Activated CD4-positive, CD25-positive, alpha-beta regulatory T cell (primary cell): Measurements from ENCODE around the gene THBS3.
"Not testable (repeated sequence)": the region's sequence is repeated elsewhere in the genome, so short reads cannot be mapped to it uniquely, and the experiment has no call there.

Experiments used
- DNase-seq, 4 experiments: peaks; one replicate each; lab custom pipeline; 2025; lab: John Stamatoyannopoulos, UW

Gene THBS3

DNA sequence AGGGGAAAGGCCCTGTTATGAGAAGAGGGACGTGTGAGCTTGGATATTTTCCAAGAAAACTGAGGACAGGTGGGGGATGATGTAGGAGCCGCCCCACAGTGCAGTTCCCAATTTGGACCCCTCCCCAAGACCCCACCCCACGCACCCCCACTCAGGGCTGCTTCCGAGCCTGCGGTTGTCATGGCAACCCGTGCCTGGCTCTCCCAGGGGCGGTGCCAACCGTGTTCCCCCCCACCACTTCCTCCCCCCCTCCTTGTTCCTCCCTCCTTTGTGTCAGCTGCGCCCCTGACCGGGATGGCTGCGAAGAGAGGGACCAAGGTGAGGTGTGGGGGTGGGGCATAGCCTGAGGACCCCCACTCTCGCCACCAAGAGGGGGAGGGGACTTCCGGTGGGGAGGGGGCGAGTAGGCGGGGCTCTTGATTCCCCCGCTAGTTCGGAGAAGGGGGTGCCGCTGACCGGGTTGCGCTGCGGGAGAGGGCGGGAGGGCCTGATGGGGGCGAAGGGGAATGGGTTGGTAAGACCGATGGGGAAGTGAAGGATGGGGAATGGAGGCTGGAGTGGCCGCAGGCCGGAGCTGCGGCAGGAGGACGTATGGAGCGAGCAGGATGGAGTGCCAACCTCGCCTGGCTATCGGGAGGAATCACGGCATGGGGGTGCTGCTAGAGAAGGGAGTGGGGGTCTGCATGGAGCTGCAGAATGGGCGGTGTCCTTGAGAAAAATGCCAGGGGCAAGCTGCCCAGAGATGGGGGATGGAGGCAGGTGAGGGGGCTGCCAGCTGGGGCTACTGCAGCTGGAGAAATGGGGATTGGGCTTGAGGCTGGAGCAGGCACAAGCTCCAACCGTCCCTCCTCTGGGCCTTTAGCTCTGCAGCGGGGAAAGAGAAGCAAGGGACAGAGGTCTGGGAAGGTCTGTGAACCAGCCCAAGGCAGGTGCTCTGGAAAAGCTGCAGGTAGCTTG lies 33.1 kb downstream of the THBS3 start:
- DNase-seq: peak in 3 of 4 experiments; percentile 26 to 39 (median 33)

- peak in 2 of 4 experiments; percentile 29 to 56 for DNase-seq
Observed at GRCh38 chr1:155173478-155174323, 34.0 kb downstream of the THBS3 start, which contains the start of gene TRIM46. Gene TRIM46 (plus strand): TSS chr1:155173849. CDS start chr1:155173967, 118 bp downstream.

- DNase-seq: peak; percentile 83 to 90 (median 86)
Observed at GRCh38 chr1:155172732-155173477, 34.8 kb downstream of the THBS3 start, which contains the start of gene KRTCAP2. Gene KRTCAP2 (minus strand): TSS chr1:155173304. CDS start chr1:155173224, 80 bp downstream.

DNA sequence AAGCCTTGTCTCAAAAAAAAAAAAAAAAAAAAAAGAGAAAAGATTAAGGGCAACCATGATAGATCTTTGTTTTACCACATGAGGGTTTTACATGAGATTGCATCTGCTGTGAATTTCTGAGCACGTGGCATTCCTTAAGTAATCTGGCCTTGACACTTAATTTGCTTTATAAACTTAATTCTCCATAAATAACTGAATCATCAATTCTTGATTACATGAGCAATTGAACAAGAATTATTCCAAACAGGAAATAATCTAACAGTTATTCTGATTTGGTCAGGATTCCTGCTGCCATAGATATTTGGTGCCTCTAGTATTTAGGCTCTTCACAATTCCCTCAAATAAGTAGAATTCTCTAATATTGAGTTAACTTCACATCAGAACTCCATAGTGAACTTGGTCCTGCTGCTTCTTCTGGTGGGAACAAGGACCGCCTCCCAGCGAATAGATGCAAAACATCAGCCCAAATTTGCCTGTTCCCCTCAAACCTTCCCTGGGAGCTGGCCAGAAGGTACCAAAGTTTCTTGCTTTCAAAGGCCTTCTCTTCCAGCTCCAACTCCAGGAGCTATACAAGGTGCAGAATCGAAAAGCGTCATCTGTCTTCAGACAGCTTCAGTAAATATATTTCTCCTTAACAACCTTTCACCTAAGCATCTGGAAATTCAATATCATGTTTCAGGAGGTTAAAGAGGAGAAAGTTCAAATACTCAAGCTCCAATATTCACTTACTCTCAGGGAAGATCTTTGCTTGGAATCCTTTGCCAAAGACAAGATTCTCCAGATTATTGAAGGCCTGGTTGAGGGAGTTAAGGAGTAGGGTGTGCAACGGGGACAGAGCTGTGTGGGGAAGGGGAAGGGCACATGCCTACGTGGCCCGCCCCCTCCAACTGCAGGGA lies 35.6 kb downstream of the THBS3 start:
- DNase-seq: no peak

GRCh38 chr1:155170806-155171205 lies 36.9 kb downstream of the THBS3 start:
- no peak for DNase-seq

- no peak for DNase-seq
Observed at GRCh38 chr1:155170101-155170785, 37.5 kb downstream of the THBS3 start.

- no peak for DNase-seq
Observed at GRCh38 chr1:155169541-155169940, 38.2 kb downstream of the THBS3 start.

GRCh38 chr1:155168456-155169210 lies 39.1 kb downstream of the THBS3 start:
- DNase-seq: no peak

DNA sequence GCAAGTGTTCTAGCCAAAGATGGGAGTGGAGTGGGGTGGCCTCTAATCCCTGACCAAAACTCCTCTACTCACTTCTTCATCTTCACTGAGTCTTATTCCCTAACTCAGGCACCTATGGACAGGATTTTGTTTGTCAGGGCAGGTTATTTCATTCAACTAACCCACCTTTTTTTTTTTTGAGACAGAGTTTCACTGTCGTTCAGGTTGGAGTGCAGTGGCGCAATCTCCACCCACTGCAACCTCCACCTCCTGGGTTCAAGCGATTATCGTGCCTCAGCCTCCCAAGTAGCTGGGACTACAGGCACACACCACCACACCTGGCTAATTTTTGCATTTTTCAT lies 39.6 kb downstream of the THBS3 start:
- not testable (repeated sequence) for DNase-seq

DNA sequence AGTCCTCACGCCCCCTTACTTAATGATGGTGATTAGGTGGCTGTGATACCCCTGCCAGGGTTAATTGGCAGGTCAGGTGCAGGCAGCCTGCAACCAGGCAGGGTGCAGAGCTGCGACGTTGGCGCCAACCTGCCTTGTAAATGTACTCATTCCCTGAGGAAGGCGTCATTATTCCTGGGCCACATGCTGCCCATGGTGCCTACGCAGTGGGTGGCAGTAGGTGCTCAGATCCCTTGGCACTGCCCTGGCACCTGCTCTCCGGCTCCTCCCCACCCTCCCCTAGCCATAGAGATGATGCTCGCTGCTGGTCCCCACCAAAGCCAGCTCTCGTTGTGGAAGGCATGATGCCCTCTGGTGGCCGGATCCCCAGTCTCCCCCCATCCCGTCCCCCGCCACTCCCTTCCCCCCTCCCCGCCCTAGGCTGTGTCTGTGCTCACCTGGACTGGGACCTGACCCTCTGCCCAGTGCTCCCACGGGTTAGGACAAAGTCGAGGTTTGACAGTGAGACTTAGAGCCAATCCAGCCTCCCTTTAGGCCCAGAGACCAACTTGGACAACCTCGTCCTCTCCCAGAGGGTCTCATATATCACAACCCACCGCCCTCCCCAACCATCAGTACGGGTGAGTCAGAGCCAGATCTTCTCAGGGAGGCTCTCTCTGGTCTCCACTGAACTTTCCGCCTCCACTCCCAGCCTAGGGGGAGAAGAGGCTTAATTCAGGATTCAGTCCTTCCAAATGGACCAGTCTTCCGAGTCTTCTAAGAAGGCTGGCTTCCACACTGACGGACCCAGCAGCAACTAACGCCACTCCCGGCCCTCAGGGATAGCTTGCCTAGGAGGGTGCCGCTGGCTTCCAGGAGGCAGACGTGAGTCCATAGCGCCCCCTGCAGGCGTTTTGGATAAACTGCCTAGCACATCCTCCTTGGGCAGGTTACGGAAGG lies 40.3 kb downstream of the THBS3 start:
- DNase-seq: peak; percentile 67 to 72 (median 72)

DNA sequence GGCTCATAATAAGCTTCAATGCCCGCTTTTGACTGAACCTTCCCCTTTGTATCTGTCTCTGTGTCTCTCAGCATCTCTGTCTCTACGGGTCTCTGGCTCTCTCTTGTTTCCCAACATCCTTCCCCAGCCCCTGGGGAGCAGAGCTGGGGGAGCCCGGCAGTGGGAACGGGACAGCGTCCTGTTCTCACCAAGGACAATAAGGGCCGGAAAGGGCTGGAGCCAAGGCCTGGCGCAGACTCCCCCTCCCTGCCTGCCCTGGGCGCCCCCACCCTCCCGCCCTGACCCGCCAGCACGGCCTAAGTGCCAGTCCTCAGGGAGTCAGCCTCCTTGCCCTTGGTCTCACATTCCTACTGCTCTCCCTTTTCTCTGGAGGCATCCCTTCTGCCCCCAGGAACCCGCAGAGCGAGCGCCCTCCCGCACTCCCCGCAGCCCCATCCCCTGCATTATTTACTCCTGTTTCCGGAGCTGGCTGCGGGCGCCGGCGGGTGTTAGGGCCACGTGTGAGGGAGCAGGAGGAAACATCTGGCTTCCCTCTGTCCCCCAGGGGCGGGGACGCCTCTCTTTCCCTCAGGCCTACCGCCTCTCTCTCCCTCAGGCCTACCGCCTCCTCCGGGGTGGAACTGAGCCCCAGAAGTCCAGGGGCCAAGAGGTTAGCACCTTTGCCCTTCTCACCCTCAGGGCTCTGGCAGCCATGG lies 41.1 kb downstream of the THBS3 start:
- DNase-seq: no peak

DNA sequence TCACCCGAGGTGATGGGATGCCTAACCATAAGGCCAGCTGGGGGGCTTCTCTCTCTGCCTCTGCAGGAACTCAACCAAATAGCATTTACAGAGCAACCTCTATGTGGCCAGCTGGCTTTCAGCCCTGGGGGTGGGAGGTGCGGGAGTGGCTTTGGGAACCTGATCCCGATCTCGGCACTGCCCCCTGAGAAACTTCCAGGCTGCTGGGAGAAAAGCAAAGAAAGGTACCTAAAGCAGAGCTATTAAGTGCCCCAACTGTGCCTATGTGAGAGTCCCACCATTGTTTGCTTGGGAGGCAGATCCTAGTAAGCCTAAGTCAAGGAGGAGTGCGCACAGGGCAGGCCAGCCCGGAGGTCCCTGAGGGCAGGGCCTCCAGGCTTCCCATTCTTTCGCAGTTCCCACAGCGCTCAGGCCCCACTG lies 41.6 kb downstream of the THBS3 start:
- no peak for DNase-seq

- not testable (repeated sequence) for DNase-seq
Observed at GRCh38 chr1:155164625-155165024, 43.1 kb downstream of the THBS3 start.

DNA sequence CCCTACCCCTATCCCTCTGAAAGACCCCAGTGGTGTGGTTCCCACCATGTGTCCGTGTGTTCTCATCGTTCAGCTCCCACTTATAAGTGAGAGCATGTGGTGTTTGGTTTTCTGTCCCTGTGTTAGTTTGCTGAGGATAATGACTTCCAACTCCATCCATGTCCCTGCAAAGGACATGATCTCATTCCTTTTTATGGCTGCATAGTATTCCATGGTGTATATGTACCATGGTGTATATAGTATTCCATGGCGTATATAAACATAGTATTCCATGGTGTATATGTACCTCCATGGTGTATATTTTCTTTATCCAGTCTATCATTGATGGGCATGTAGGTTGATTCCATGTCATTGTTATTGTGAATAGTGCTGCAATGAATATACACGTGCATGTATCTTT lies 43.9 kb downstream of the THBS3 start:
- not testable (repeated sequence) for DNase-seq

GRCh38 chr1:155162631-155163030 lies 45.1 kb downstream of the THBS3 start:
- DNase-seq: not testable (repeated sequence)

DNA sequence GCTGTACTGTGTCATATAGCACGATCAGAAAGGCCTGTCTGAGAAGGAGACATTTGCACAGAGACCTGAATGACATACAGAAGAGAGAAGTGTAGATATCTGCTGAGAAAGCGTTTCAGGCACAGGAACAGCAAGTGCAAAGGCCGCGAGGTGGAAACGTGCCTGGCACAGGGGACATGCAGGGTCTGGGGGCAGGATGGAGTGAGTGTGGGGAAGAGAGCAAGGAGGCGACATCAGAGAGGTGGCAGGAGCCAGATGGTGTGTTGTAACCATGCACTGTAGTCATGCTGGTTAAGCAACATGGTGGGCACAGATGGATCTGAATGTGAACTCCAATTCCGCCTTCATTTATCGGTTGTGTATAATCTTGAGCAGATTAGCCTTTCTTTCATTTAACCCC lies 47.6 kb downstream of the THBS3 start:
- DNase-seq: no peak

GRCh38 chr1:155158991-155159390 lies 48.7 kb downstream of the THBS3 start:
- DNase-seq: no peak
